Spleen (tissue), 7 donors: Measurements from ENCODE around the gene KANK2.

Experiments
- CTCF ChIP-seq, 11 experiments: fragments of 200-600 bp in 7 of 11; fragments of 450-650 bp in 4 of 11; sonication (generic) in 4 of 11; IDR thresholded peaks in 8 of 11; conservative IDR thresholded peaks in 3 of 11; 1 replicate in 7 of 11; 2 replicates in 4 of 11; pipeline versions ENCODE4 v1.4.0 to v1.8.0; 2016 to 2021; ENCODE audit warnings: antibody characterized with exemption in 11 of 11, inconsistent platforms in 4 of 11, mild to moderate bottlenecking in 1 of 11
- POLR2A ChIP-seq, 3 donors: fragments of 450-650 bp; IDR thresholded peaks; one replicate each; pipeline ENCODE4 v1.5.1; 2017; ENCODE audit warnings: antibody characterized with exemption in 3 of 3, mild to moderate bottlenecking in 1 of 3
- donor health status: DM: no; HTN: no; CAD: no; lungs with moderate emphysema.
- donor health status: DM: no; HTN: no; CAD: no.
- donor health status: DM: no; HTN: no; CAD: no.

- no peak for TF ChIP-seq CTCF (IDR thresholded peaks at IDR 0.05 in 8 of 11, conservative IDR thresholded peaks at IDR 0.05 in 3 of 11)
- no peak for TF ChIP-seq POLR2A (IDR thresholded peaks at IDR 0.05)
Measured at GRCh38 chr19:11165486-11166030, 31.8 kb downstream of the KANK2 start.
